Lower leg skin (tissue), 3 donors: ENCODE results near the gene FMO3.

ENCODE experiments used
- POLR2A ChIP-seq, 2 donors: fragments of 450-650 bp; IDR thresholded peaks; one replicate each; pipeline ENCODE4 v1.6.1; 2016 to 2017; ENCODE audit warnings: antibody characterized with exemption in 2 of 2, mild to moderate bottlenecking in 1 of 2, moderate library complexity in 1 of 2
- TF ChIP-seq, protein P1 (sequence below), 3 donors: fragments of 450-650 bp; IDR thresholded peaks; one replicate each; pipeline ENCODE4 v1.5.1; 2016; ENCODE audit warnings: antibody characterized with exemption in 3 of 3, mild to moderate bottlenecking in 3 of 3, moderate library complexity in 2 of 3

DNA sequence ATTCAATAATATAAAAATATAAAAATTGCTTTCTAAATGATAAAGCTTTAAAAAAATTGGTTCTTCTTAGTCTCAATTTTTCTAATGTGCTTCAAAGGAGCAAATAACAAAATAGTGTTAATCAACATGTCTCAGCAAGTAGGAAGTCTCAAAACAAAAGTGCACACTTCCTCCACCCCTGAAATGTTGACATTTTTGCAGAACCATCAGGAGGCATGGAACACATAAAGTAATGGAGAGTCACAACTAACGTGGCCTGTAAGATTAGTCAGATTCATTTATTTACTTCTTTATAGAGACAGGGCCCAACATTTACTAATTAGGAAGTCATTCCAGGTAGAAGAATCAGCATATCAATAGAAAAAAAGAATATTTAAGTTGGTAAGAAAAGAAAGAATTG lies 59.5 kb downstream of the FMO3 start:
- TF ChIP-seq POLR2A (IDR thresholded peaks at IDR 0.05) = no peak
- TF ChIP-seq, protein P1, sequence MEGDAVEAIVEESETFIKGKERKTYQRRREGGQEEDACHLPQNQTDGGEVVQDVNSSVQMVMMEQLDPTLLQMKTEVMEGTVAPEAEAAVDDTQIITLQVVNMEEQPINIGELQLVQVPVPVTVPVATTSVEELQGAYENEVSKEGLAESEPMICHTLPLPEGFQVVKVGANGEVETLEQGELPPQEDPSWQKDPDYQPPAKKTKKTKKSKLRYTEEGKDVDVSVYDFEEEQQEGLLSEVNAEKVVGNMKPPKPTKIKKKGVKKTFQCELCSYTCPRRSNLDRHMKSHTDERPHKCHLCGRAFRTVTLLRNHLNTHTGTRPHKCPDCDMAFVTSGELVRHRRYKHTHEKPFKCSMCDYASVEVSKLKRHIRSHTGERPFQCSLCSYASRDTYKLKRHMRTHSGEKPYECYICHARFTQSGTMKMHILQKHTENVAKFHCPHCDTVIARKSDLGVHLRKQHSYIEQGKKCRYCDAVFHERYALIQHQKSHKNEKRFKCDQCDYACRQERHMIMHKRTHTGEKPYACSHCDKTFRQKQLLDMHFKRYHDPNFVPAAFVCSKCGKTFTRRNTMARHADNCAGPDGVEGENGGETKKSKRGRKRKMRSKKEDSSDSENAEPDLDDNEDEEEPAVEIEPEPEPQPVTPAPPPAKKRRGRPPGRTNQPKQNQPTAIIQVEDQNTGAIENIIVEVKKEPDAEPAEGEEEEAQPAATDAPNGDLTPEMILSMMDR (IDR thresholded peaks at IDR 0.05) = no peak
